Activated naive CD8-positive, alpha-beta T cell treated with anti-CD3 and anti-CD28 coated beads for 36 hours (primary cell): ENCODE measurements around the gene GPC1. TPM values are rescaled to one million over a fixed set of nuclear protein-coding genes. Genes with fewer than 3 reads are reported as not detected.

Experiments used
- DNase-seq: peaks from one replicate; pipeline ENCODE4 v3.0.0; 2021
- H3K27ac Mint-ChIP-seq: one replicate; pipeline ENCODE4 v1.8.0; 2022; ENCODE audit warnings: mild to moderate bottlenecking, moderate library complexity, mixed read lengths
- H3K27me3 Mint-ChIP-seq: one replicate; pipeline ENCODE4 v1.8.0; 2022; ENCODE audit warnings: mild to moderate bottlenecking, mixed read lengths
- H3K36me3 Mint-ChIP-seq: one replicate; pipeline ENCODE4 v1.8.0; 2021; ENCODE audit warnings: mild to moderate bottlenecking, mixed read lengths
- H3K4me1 Mint-ChIP-seq: one replicate; pipeline ENCODE4 v1.8.0; 2021; ENCODE audit warnings: mixed read lengths
- H3K4me3 Mint-ChIP-seq: one replicate; pipeline ENCODE4 v1.8.0; 2022; ENCODE audit warnings: mild to moderate bottlenecking, moderate library complexity, mixed read lengths
- H3K9me3 Mint-ChIP-seq: one replicate; pipeline ENCODE4 v1.8.0; 2022; ENCODE audit warnings: mixed read lengths
- total RNA-seq, 2 experiments: library from RNA; stranded (reverse); gene quantifications; one replicate each; pipeline ENCODE4 v1.2.3, GENCODE V29; 2021

Gene GPC1
- total RNA-seq, 2 experiments from 2014 or later: 0.64 to 1.3 TPM

GRCh38 chr2:240450532-240451107 lies 15.2 kb downstream of the GPC1 start:
- Mint-ChIP-seq H3K27me3 (peaks cover 56% of the 10 kb centered on the region), H3K36me3 (no peaks in the 10 kb centered on the region), H3K27ac (no peak overlapping the region), H3K4me1 (peaks cover 9% of the 10 kb centered on the region), H3K4me3 (no peak overlapping the region), H3K9me3 (no peaks in the 10 kb centered on the region)
- DNase-seq: no peak

DNA sequence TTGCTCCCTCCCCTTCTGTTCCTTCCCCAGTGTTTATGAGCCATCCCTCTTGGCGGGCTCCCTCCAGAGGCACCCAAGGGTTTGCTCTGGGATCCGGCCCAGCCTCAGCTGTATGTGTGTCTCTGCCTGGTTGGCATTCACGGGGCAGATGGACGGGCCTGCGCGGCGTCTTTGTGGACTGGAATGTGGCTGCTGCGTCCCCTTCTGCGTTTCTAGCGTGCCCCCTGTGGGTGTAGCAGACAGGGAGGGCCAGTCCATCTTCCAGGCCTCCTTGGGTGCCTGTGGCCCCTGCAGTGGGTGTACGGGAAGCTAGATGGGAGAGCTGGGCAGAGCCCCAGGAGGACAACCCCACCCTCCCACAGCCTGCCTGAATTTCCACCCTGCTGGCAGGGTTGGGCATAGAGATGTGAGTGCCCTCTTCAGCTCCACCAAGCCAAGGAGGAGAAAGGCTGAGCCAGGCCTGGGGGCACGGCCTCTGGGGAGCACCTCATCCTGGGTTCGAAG lies 15.7 kb downstream of the GPC1 start:
- Mint-ChIP-seq H3K9me3 (no peaks in the 10 kb centered on the region), H3K27ac (no peak overlapping the region), H3K36me3 (no peaks in the 10 kb centered on the region), H3K4me3 (no peak overlapping the region), H3K27me3 (peaks cover 56% of the 10 kb centered on the region), H3K4me1 (peaks cover 9% of the 10 kb centered on the region)
- DNase-seq: no peak

DNA sequence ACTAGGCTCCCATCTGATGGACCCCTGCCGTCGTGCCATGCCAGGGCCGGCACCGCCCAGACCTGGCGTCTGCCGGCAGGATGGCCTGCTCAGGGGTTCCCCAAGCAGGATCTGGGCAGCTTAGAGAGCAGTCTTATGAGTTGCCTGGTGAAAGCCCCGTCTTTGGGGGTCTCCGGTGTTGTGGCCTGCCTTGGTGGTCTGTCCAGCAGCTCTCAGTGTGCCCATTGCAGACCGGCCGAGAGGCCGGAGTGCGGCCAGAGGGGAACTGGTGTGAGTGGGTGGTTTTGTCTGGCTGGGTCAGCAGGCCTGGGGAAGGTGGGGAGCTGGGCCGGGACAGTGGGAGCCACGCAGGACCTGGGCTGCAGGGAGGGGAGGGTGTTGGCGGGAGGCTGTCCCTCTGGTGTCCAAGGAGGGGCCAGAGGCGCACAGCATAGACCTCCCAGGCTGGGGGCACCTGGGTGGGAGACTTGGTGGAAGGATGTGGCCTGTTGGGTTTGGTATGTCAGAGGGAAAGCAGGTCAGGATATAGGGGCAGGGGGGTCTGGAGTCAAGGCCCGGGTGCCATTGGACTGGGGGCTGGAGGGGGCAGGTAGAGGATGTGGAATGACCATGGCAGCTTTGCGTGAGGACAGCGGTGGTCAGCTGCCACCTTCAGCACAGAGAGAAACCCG lies 16.5 kb downstream of the GPC1 start:
- H3K27me3 Mint-ChIP-seq: peaks cover 61% of the 10 kb centered on the region
- H3K4me3 Mint-ChIP-seq: peak overlapping the region; percentile 14
- peaks cover 9% of the 10 kb centered on the region for H3K4me1 Mint-ChIP-seq

DNA sequence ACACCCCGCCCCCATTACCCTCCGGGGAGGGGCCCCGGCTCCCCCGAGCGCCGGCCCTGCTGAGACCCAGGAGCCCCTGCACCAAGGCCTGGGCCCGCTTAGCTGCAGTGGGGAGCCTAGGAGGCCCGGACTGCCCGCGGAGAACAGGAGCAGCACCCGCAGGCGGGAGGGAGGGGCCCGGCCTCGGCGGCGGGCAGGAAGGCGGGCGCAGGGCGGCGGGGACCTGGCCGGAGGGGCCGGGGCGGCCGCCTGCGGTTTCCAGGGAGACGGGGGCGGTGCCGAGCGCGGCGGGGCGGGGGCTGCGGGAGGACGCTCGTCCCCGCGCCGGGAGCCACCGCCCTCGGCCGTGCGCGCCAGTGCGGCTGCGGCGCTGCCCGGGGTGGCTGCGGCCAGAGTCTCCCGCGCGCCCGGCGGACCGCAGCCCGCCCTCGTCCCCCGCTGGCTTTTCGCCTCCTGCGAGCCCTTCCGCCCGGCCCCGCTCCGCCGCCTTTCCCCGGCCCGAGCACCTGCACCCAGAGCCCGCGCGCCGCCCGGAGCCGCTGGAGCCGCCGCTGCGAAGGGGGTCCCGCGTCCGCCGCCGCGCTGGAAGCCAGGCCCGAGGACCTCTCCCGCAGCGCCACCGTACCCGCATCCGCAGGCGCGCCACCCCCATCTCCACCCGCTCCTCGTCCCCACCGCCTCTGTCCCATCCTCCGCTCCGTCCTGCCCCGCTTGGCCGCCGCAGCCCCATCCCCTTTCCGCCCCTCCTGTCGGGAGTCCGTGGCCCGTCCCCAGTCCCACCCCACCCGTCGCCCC lies 17.2 kb downstream of the GPC1 start:
- H3K27me3 Mint-ChIP-seq: peaks cover 61% of the 10 kb centered on the region
- DNase-seq: peak; percentile 28

More for the DNA sequence above, 16.5 kb downstream of the GPC1 start:
- Mint-ChIP-seq H3K9me3 (no peaks in the 10 kb centered on the region), H3K36me3 (no peaks in the 10 kb centered on the region), H3K27ac (no peak overlapping the region)
- DNase-seq: no peak

DNA sequence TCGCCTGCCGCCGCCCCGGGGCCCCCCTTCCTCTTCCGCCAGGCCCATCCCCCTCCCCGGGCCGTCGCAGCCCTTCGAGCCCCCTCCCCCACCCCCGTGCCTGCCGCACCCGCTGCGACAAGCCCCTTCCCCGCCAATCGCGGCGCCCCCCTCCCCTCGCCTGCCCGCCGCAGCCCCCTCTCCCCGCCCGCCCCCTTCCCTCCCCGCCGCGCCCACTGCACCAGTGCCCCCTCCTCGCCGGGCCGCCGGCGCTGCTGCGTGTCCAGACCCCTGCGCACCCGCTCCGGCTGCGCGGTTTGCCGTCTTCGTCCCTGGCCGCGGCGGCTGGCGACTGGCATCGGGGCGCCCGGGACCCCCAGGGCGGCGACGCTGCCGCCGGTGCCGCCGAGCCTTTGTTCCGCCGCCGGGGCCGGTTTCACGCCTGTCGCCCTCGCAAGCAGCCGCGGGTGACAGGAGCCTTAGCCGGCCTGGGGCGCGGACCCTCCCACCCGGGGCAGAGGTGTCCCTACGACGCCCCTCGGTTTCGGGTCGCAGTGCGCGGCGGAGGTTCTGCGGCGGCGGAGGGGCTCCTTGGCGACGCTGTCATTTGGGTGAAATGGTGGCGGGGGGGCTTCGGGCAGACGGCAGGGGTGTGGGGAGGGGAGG lies 18.1 kb downstream of the GPC1 start:
- Mint-ChIP-seq H3K4me1 (peaks cover 9% of the 10 kb centered on the region), H3K27ac (no peak overlapping the region), H3K27me3 (peaks cover 61% of the 10 kb centered on the region), H3K4me3 (peak overlapping the region; percentile 68), H3K36me3 (no peaks in the 10 kb centered on the region), H3K9me3 (no peaks in the 10 kb centered on the region)
- DNase-seq: peak; percentile 2

More for the DNA sequence above, 17.2 kb downstream of the GPC1 start:
- Mint-ChIP-seq H3K4me3 (no peak overlapping the region), H3K9me3 (no peaks in the 10 kb centered on the region), H3K4me1 (peaks cover 9% of the 10 kb centered on the region), H3K27ac (no peak overlapping the region), H3K36me3 (no peaks in the 10 kb centered on the region)

- Mint-ChIP-seq H3K27me3 (peaks cover 61% of the 10 kb centered on the region), H3K9me3 (no peaks in the 10 kb centered on the region), H3K4me3 (peak overlapping the region; percentile 68), H3K27ac (no peak overlapping the region), H3K36me3 (no peaks in the 10 kb centered on the region), H3K4me1 (peaks cover 9% of the 10 kb centered on the region)
- DNase-seq: no peak
Measured at GRCh38 chr2:240454106-240454901, 18.8 kb downstream of the GPC1 start.

GRCh38 chr2:240455272-240455646 lies 19.8 kb downstream of the GPC1 start:
- Mint-ChIP-seq H3K27me3 (peaks cover 52% of the 10 kb centered on the region), H3K36me3 (no peaks in the 10 kb centered on the region), H3K4me1 (peaks cover 9% of the 10 kb centered on the region), H3K4me3 (no peak overlapping the region), H3K27ac (no peak overlapping the region), H3K9me3 (no peaks in the 10 kb centered on the region)
- peak; percentile 1 for DNase-seq

DNA sequence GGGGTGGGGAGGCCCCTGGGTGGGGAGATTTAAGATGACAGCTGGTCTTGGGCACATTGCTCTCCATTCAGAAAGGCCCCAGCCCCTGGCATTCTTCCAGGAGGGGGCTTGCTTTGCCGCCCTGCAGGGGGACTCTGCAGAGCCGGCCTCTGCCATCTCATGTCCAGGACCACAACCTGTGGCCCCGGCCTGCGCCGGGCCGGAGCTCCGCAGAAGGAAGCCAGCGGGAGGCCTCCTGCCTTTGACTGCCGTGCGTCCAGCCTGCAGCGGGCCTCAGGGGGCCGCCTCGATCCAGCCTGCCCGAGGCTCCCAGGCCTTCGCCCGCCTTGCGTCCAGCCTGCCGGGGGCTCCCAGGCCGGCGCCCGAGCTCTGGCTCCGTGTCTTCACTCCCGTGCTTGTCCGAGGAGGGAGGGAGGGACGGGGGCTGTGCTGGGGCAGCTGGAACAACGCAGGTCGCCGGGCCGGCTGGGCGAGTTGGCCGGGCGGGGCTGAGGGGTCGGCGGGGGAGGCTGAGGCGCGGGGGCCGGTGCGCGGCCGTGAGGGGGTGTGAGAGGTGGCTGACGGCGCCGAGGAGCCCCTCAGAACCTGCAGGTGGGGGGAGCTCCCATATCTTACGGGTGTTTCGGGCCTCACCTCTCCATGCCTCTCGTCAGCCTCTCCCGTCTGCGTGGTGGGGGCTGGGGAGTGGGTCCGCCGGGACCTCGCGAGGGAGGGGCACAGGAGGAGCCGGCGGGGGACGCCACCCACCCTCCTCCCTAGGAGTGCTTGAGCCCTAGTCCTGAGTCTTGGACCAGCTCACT lies 20.4 kb downstream of the GPC1 start:
- H3K4me1 Mint-ChIP-seq: peaks cover 9% of the 10 kb centered on the region
- no peak overlapping the region for H3K27ac Mint-ChIP-seq
- H3K4me3 Mint-ChIP-seq: no peak overlapping the region
- H3K36me3 Mint-ChIP-seq: no peaks in the 10 kb centered on the region
- H3K27me3 Mint-ChIP-seq: peaks cover 47% of the 10 kb centered on the region
- H3K9me3 Mint-ChIP-seq: no peaks in the 10 kb centered on the region
- DNase-seq: peak; percentile 0

DNA sequence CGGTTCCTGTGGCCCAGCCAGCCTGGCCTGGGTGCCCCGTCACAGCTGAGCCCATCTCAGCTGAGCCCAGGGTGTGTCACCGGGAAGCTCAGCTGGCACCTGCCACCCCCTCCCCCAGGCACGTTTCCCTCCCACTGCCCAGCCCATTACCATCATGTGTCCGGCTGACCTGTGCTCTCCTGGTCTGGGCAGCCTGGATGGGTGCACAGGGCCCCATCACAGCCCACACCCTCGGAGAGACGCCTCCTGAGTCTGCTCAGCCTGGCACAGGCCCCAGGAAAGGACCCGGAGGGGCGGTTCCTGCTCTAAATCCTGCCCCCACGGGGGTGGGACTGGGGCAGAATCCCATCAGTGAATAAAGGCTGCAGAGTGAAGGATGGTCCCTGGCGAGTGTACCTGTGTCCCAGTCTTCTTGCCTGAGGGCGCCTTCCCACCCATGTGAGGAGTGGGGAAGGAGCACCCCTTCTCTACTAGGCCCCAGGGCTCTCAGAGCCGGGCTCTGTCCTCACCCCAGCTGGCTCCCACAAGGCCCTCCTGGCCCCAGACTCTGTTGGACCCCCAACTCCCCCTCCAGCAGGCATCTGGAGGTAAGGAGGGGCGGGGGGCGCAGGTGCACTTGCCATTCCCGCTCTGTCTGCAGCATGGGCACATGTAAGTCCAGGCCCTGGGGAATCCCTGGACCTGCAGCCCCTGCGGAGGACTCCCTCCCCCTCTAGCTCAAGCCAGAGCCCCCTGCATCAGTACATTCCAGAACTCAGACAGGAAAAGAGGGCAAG lies 21.2 kb downstream of the GPC1 start:
- Mint-ChIP-seq H3K4me3 (no peak overlapping the region), H3K9me3 (no peaks in the 10 kb centered on the region), H3K36me3 (no peaks in the 10 kb centered on the region), H3K4me1 (peaks cover 9% of the 10 kb centered on the region), H3K27ac (no peak overlapping the region), H3K27me3 (peaks cover 39% of the 10 kb centered on the region)
- peak; percentile 4 for DNase-seq

DNA sequence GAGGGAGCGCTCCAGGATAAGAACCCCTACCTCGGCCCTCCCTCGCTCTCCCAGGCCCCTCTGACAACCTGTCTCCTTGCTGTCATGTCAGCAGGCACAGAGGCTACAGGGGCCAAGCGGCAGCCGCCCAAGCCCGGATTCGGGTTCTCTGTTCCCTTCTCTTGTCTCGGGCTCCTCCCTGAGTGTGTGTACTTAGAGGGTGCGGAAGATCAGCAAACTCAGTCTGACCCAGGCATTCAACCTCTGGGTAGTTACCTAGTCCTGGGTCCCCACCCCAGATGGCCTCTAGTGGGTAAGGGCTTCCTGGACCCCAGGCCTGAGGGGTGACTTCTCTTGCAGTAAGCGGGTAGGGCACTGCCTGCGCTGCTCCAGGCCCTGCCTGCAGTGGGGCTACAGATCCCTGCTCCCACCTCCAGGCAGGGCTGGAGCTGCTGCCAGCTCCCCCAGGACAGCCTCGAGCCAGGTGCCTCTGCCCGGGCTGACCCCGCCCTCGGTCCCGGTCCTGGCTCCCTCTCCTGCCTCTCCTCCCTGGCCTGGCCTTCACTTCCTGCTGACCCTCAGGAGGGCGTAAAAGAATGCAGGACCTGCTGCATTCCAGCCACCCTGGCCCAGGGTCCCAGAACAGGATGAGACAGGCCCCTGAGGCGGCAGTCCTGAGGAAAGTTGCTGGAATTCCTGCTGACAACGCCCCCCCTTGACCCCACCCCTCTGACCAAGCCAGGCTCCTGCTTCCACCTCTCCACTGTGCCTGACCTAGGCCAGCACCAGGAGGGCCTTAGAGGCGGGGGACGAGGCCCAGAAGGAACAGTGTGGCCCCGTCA lies 22.0 kb downstream of the GPC1 start:
- Mint-ChIP-seq H3K36me3 (no peaks in the 10 kb centered on the region), H3K9me3 (no peaks in the 10 kb centered on the region), H3K4me3 (no peak overlapping the region), H3K27me3 (peaks cover 32% of the 10 kb centered on the region), H3K27ac (no peak overlapping the region), H3K4me1 (peaks cover 6% of the 10 kb centered on the region)
- peak; percentile 3 for DNase-seq

GRCh38 chr2:240458044-240458899 lies 22.8 kb downstream of the GPC1 start:
- Mint-ChIP-seq H3K4me1 (peaks cover 6% of the 10 kb centered on the region), H3K9me3 (no peaks in the 10 kb centered on the region), H3K27ac (no peak overlapping the region), H3K4me3 (no peak overlapping the region), H3K27me3 (peaks cover 28% of the 10 kb centered on the region), H3K36me3 (no peaks in the 10 kb centered on the region)
- DNase-seq: peak; percentile 0

- no peak overlapping the region for H3K4me3 Mint-ChIP-seq
Measured at GRCh38 chr2:240458900-240459391, 23.5 kb downstream of the GPC1 start.

More at GRCh38 chr2:240458900-240459391, 23.5 kb downstream of the GPC1 start:
- no peaks in the 10 kb centered on the region for H3K9me3 Mint-ChIP-seq
- no peaks in the 10 kb centered on the region for H3K36me3 Mint-ChIP-seq
- H3K4me1 Mint-ChIP-seq: peaks cover 6% of the 10 kb centered on the region
- H3K27me3 Mint-ChIP-seq: peaks cover 25% of the 10 kb centered on the region
- DNase-seq: no peak
- H3K27ac Mint-ChIP-seq: no peak overlapping the region
